GM18505 (cell line): ENCODE measurements around the gene USP10.
A peak's percentile ranks its signal among the peaks of the same experiment; 100 is the strongest.

ENCODE experiments used
- ATAC-seq: cut with Tn5 transposase; IDR thresholded peaks from one replicate; pipeline ENCODE4 v1.9.1; 2021; ENCODE audit not compliant: unreplicated experiment
- POLR2A ChIP-seq: IDR thresholded peaks from 4 replicates; pipeline ENCODE4 v1.6.1; 2011; ENCODE audit warnings: borderline replicate concordance; ENCODE audit not compliant: insufficient read depth, insufficient read length; ENCODE audit errors: extremely low read depth

The USP10 gene

GRCh38 chr16:84699147-84699711 is 571 bp upstream of the USP10 start:
- TF ChIP-seq POLR2A, result no peak
- ATAC-seq, result no peak

DNA sequence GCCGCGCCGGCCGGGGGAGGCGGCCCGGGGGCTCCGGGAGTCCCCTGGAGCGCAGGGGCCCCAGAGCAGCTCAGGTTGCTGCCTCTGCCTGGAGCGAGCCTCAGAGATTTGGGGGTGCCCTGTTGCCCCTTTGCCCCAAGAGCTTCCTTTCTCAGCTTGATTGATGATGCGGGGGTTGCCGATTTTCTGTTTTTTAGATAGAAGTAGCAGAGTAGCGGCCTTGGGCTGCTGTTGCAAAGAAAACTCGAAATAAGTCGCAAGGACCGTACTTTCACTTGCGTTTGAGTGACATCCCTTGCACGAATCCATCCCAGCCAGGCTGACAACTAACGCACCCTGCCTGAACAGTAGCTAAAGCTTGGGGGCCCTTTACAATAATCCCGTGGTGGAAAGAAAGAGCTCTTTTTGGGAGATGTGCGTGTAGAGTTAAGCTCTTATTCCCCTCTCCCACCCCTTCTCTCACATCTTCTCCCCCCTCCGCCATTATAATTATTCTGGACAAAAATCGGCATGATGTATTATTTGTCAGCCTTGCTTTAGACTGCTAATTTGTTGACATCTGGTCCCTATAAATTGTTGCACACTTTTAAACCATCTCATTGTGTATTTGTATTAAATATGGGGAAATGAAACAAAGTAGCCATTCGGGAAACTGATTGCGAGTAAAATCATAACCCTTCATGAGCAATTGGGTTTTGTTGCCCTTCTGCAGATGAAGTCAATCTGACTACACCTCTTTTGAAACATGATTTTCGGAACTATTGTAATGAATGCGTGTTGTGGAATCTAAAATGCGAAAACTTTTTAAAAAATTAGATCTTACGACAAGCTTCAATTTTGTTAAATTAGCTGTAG is 873 bp downstream of the USP10 start:
- no peak for TF ChIP-seq POLR2A
- ATAC-seq, result peak; percentile 21

- no peak for ATAC-seq
- TF ChIP-seq POLR2A, result no peak
These were observed 3.9 kb downstream of the USP10 start for GRCh38 chr16:84703681-84704080.

- TF ChIP-seq POLR2A, result no peak
- no peak for ATAC-seq
These were observed 4.5 kb downstream of the USP10 start for GRCh38 chr16:84704253-84704652.

DNA sequence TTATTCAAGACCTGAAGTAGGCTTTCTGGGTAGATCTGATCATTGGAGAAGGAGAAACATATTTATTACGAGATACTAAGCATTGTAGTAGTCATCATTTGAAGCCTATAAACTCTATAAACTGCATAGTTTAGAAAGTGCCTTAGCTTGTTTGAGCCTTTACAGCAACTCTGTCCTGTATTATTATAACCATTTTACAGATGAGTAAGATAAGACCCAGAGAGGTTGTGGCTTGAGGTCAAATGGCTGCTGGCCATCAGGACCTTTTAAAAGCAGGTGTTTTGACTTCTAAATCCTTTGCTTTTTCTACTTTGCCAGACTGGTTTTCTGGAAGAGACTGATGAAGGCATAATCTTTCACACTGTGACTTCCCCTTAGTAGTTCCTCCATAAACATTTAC is 7.1 kb downstream of the USP10 start:
- TF ChIP-seq POLR2A, result no peak
- ATAC-seq, result no peak

- ATAC-seq, result no peak
- TF ChIP-seq POLR2A, result no peak
These were observed 9.8 kb downstream of the USP10 start for GRCh38 chr16:84709609-84710008.

DNA sequence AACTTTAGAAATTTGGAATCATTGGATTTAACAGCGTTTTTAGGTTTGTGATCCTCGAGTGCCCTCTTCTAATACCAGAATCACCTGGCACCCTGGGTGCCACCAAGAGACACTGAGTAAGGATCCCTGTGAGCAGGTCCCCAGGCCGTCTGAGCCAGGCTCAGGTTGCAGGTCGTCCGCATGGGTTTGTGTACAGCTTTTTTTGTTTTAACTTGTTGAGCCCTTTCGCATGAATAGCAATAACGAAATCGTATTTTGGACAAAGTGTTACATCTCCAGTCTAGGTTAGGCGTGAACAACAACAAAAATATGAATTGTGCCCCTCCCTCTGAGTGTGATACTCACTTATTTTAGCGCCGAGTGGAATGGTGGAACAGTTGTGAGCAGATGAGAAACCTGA is 10.9 kb downstream of the USP10 start:
- no peak for ATAC-seq
- TF ChIP-seq POLR2A, result no peak

GRCh38 chr16:84712138-84712671 is 12.4 kb downstream of the USP10 start:
- no peak for ATAC-seq

GRCh38 chr16:84712801-84713775 is 13.3 kb downstream of the USP10 start:
- no peak for ATAC-seq
- no peak for TF ChIP-seq POLR2A

More at GRCh38 chr16:84712138-84712671, 12.4 kb downstream of the USP10 start:
- TF ChIP-seq POLR2A, result no peak

DNA sequence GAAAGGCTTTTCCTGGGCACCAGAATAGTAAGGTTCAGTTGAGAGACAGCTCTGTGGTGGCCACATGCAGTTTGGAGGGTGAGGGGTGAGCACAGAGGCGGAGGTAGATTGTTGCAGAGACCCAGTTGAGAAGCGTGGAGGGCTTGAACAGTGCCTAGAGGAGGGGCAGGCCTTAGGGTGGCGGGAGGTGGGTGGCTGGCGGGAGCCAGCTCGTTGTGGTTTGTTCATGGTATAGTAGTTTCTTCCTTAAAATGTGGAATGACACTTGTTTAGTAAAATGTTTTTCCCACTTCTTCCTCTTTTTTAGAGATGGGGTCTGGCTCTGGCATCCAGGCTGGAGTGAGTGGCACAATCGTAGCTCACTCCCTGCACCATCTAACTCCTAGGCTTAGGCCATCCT is 14.2 kb downstream of the USP10 start:
- ATAC-seq, result no peak
- no peak for TF ChIP-seq POLR2A

- TF ChIP-seq POLR2A, result no peak
- ATAC-seq, result no peak
These were observed 15.6 kb downstream of the USP10 start for GRCh38 chr16:84715424-84715823.

- ATAC-seq, result no peak
- TF ChIP-seq POLR2A, result no peak
These were observed 16.1 kb downstream of the USP10 start for GRCh38 chr16:84715854-84716253.

- no peak for TF ChIP-seq POLR2A
- ATAC-seq, result no peak
These were observed 16.9 kb downstream of the USP10 start for GRCh38 chr16:84716740-84717139.
